Smooth muscle cell (in vitro differentiated cells): Measurements from ENCODE around the gene PGBD5. TPM values are rescaled to one million over a fixed set of nuclear protein-coding genes. Genes with fewer than 3 reads are reported as not detected.

ENCODE experiments used
- DNase-seq: peaks from one replicate; lab custom pipeline; 2025; ENCODE audit not compliant: unreplicated experiment; lab: John Stamatoyannopoulos, UW
- H2AFZ ChIP-seq: fragments of 200-600 bp; sonication (generic); 2 replicates; pipeline ENCODE4 v1.6.0; 2016; ENCODE audit warnings: antibody characterized with exemption, low read depth, mild to moderate bottlenecking
- H3F3A ChIP-seq: fragments of 200-600 bp; sonication (generic); 2 replicates; pipeline ENCODE4 v1.6.0; 2017; ENCODE audit warnings: antibody characterized with exemption, low read depth
- H3K27ac ChIP-seq: fragments of 200-600 bp; sonication (generic); 2 replicates; pipeline ENCODE4 v1.5.1; 2016; ENCODE audit warnings: low read depth, mild to moderate bottlenecking
- H3K27me3 ChIP-seq: fragments of 200-600 bp; sonication (generic); 2 replicates; pipeline ENCODE4 v1.6.1; 2016; ENCODE audit warnings: low read depth, mild to moderate bottlenecking
- H3K36me3 ChIP-seq: fragments of 200-600 bp; sonication (generic); 2 replicates; pipeline ENCODE4 v1.5.1; 2016; ENCODE audit warnings: low read depth
- H3K4me1 ChIP-seq: fragments of 200-600 bp; sonication (generic); 2 replicates; pipeline ENCODE4 v1.5.1; 2016; ENCODE audit warnings: low read depth
- H3K4me2 ChIP-seq: fragments of 200-600 bp; sonication (generic); 2 replicates; pipeline ENCODE4 v1.6.0; 2016; ENCODE audit warnings: mild to moderate bottlenecking
- H3K4me3 ChIP-seq: fragments of 200-600 bp; sonication (generic); 2 replicates; pipeline ENCODE4 v1.5.1; 2016; ENCODE audit warnings: mild to moderate bottlenecking
- H3K79me2 ChIP-seq: fragments of 200-600 bp; sonication (generic); 2 replicates; pipeline ENCODE4 v1.6.0; 2016; ENCODE audit warnings: low read depth, mild to moderate bottlenecking
- H3K9ac ChIP-seq: fragments of 200-600 bp; sonication (generic); 2 replicates; pipeline ENCODE4 v1.6.0; 2016; ENCODE audit warnings: low read depth
- H3K9me3 ChIP-seq: fragments of 200-600 bp; sonication (generic); replicated peaks from 2 replicates; pipeline ENCODE4 v1.5.1; 2016; ENCODE audit warnings: low read depth
- H4K20me1 ChIP-seq: fragments of 200-600 bp; sonication (generic); 2 replicates; pipeline ENCODE4 v1.6.0; 2016; ENCODE audit warnings: low read depth
- WGBS: methylation state at CpG from one replicate; pipeline ENCODE4 v1.1.7; 2016; ENCODE audit warnings: low lambda C conversion rate; 5-methylcytosine and 5-hydroxymethylcytosine counted together
- polyA plus RNA-seq: library from polyadenylated mRNA; unstranded; fragments of >200 nt; fragmentation: Nextera tagmentation; extraction: Ambion mirVana; gene quantifications from 2 replicates; pipeline ENCODE4 v1.2.1, GENCODE V29; 2016
- total RNA-seq: library from RNA; depleted of rRNA; stranded (reverse); fragments of >200 nt; gene quantifications from 2 replicates; pipeline ENCODE4 v1.2.3, GENCODE V29; 2014
- TF ChIP-seq, protein P1 (sequence below): fragments of 200-600 bp; sonication (generic); IDR thresholded peaks from 2 replicates; pipeline ENCODE4 v1.5.1; 2017; ENCODE audit warnings: borderline replicate concordance, mild to moderate bottlenecking, antibody characterized with exemption; ENCODE audit not compliant: insufficient read depth, poor library complexity, severe bottlenecking

Gene PGBD5
- total and polyA plus RNA-seq, 2 experiments from 2014 or later = 0.83 to 0.94 TPM

DNA sequence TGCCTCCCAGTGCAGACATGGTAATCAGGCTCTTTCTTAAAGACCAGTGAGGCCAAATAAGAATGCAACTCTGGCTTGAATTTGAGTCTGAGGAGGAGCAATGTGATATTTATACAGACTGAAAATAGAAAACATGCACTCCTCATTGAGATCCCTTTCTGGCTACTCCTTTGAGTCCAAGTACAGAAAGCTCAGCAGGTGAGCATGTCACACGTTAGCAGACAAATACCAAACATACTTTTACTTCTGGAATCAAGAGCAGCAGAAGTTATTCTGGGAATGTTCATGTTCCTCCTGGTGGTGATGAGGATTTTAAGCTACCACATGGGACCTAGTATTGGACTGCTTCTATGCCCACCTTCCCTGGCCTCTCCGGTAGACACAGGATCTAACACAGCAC, 48.3 kb downstream of the PGBD5 start:
- no peak for DNase-seq
- TF ChIP-seq, protein P1, sequence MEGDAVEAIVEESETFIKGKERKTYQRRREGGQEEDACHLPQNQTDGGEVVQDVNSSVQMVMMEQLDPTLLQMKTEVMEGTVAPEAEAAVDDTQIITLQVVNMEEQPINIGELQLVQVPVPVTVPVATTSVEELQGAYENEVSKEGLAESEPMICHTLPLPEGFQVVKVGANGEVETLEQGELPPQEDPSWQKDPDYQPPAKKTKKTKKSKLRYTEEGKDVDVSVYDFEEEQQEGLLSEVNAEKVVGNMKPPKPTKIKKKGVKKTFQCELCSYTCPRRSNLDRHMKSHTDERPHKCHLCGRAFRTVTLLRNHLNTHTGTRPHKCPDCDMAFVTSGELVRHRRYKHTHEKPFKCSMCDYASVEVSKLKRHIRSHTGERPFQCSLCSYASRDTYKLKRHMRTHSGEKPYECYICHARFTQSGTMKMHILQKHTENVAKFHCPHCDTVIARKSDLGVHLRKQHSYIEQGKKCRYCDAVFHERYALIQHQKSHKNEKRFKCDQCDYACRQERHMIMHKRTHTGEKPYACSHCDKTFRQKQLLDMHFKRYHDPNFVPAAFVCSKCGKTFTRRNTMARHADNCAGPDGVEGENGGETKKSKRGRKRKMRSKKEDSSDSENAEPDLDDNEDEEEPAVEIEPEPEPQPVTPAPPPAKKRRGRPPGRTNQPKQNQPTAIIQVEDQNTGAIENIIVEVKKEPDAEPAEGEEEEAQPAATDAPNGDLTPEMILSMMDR = no peak
- Histone ChIP-seq H2AFZ (no peak overlapping the region), H3K9me3 (no peaks in the 10 kb centered on the region), H3K27ac (no peak overlapping the region), H3K4me3 (no peak overlapping the region), H4K20me1 (no peaks in the 10 kb centered on the region), H3K9ac (no peak overlapping the region), H3K4me1 (peaks cover 4% of the 10 kb centered on the region), H3K36me3 (no peaks in the 10 kb centered on the region), H3K27me3 (no peaks in the 10 kb centered on the region), H3F3A (no peaks in the 10 kb centered on the region), H3K4me2 (no peak overlapping the region), H3K79me2 (no peaks in the 10 kb centered on the region)
- WGBS = 56% methylated on average over 2 of the region's 2 CpGs

- H3K4me1 ChIP-seq = peaks cover 4% of the 10 kb centered on the region
- no peaks in the 10 kb centered on the region for H3K27me3 ChIP-seq
- WGBS = 88% methylated on average over 8 of the region's 8 CpGs
- no peak overlapping the region for H2AFZ ChIP-seq
- H3K4me2 ChIP-seq = no peak overlapping the region
- TF ChIP-seq, protein P1 = no peak
- H3K9me3 ChIP-seq = no peaks in the 10 kb centered on the region
- H3K27ac ChIP-seq = no peak overlapping the region
- H3K36me3 ChIP-seq = no peaks in the 10 kb centered on the region
- no peaks in the 10 kb centered on the region for H3F3A ChIP-seq
- H3K79me2 ChIP-seq = no peaks in the 10 kb centered on the region
- no peak overlapping the region for H3K9ac ChIP-seq
- no peaks in the 10 kb centered on the region for H4K20me1 ChIP-seq
- no peak overlapping the region for H3K4me3 ChIP-seq
- DNase-seq = no peak
Measured at GRCh38 chr1:230377324-230377723, 48.8 kb downstream of the PGBD5 start.

GRCh38 chr1:230376296-230376695, 49.8 kb downstream of the PGBD5 start:
- no peak overlapping the region for H3K4me2 ChIP-seq
- 90% methylated on average over 4 of the region's 4 CpGs for WGBS

GRCh38 chr1:230375780-230376179, 50.4 kb downstream of the PGBD5 start:
- no peak for DNase-seq
- TF ChIP-seq, protein P1 = no peak
- H3K27ac ChIP-seq = no peak overlapping the region
- no peaks in the 10 kb centered on the region for H4K20me1 ChIP-seq
- no peaks in the 10 kb centered on the region for H3F3A ChIP-seq
- H3K9me3 ChIP-seq = no peaks in the 10 kb centered on the region
- H3K4me2 ChIP-seq = no peak overlapping the region
- H3K27me3 ChIP-seq = no peaks in the 10 kb centered on the region
- H2AFZ ChIP-seq = no peak overlapping the region
- H3K9ac ChIP-seq = no peak overlapping the region
- peaks cover 4% of the 10 kb centered on the region for H3K4me1 ChIP-seq
- no peaks in the 10 kb centered on the region for H3K36me3 ChIP-seq
- H3K79me2 ChIP-seq = no peaks in the 10 kb centered on the region
- WGBS = 87% methylated on average over 6 of the region's 6 CpGs
- H3K4me3 ChIP-seq = no peak overlapping the region

More at GRCh38 chr1:230376296-230376695, 49.8 kb downstream of the PGBD5 start:
- no peaks in the 10 kb centered on the region for H3F3A ChIP-seq
- H3K9me3 ChIP-seq = no peaks in the 10 kb centered on the region
- H4K20me1 ChIP-seq = no peaks in the 10 kb centered on the region
- no peaks in the 10 kb centered on the region for H3K79me2 ChIP-seq
- no peak overlapping the region for H2AFZ ChIP-seq
- H3K9ac ChIP-seq = no peak overlapping the region
- TF ChIP-seq, protein P1 = no peak
- no peak overlapping the region for H3K4me3 ChIP-seq
- no peaks in the 10 kb centered on the region for H3K36me3 ChIP-seq
- no peak for DNase-seq
- no peaks in the 10 kb centered on the region for H3K27me3 ChIP-seq
- H3K27ac ChIP-seq = no peak overlapping the region
- peaks cover 4% of the 10 kb centered on the region for H3K4me1 ChIP-seq
